Hepatocyte (in vitro differentiated cells): ENCODE results near the gene PIP4K2C. TPM values are rescaled to one million over a fixed set of nuclear protein-coding genes. Genes with fewer than 3 reads are reported as not detected.

Experiments
- DNase-seq: peaks from one replicate; pipeline ENCODE4 v3.0.0-alpha.2; 2016; ENCODE audit warnings: low spot score
- H2AFZ ChIP-seq: fragments of 200-600 bp; sonication (generic); 2 replicates; pipeline ENCODE4 v1.6.0; 2016; ENCODE audit warnings: antibody characterized with exemption, mild to moderate bottlenecking
- H3K27ac ChIP-seq: fragments of 200-600 bp; sonication (generic); 2 replicates; pipeline ENCODE4 v1.5.1; 2016; ENCODE audit warnings: mild to moderate bottlenecking
- H3K27me3 ChIP-seq: fragments of 200-600 bp; sonication (generic); 2 replicates; pipeline ENCODE4 v1.6.1; 2016
- H3K36me3 ChIP-seq: fragments of 200-600 bp; sonication (generic); replicated peaks from 2 replicates; pipeline ENCODE4 v1.5.1; 2016; ENCODE audit warnings: low read depth; ENCODE audit not compliant: insufficient read depth
- H3K4me1 ChIP-seq: fragments of 200-600 bp; sonication (generic); 2 replicates; pipeline ENCODE4 v1.5.1; 2016; ENCODE audit warnings: mild to moderate bottlenecking, moderate library complexity; ENCODE audit not compliant: insufficient read depth
- H3K4me2 ChIP-seq: fragments of 200-600 bp; sonication (generic); 2 replicates; pipeline ENCODE4 v1.6.0; 2016
- H3K4me3 ChIP-seq: fragments of 200-600 bp; sonication (generic); 2 replicates; pipeline ENCODE4 v1.5.1; 2016; ENCODE audit warnings: mild to moderate bottlenecking
- H3K79me2 ChIP-seq: fragments of 200-600 bp; sonication (generic); 2 replicates; pipeline ENCODE4 v1.6.0; 2017; ENCODE audit warnings: mild to moderate bottlenecking
- H3K9me2 ChIP-seq: fragments of 200-600 bp; sonication (generic); replicated peaks from 2 replicates; pipeline ENCODE4 v1.6.0; 2017; ENCODE audit warnings: mild to moderate bottlenecking; ENCODE audit not compliant: insufficient read depth
- H3K9me3 ChIP-seq: fragments of 200-600 bp; sonication (generic); 2 replicates; pipeline ENCODE4 v1.5.1; 2016; ENCODE audit warnings: low read depth, mild to moderate bottlenecking
- H4K20me1 ChIP-seq: fragments of 200-600 bp; sonication (generic); 2 replicates; pipeline ENCODE4 v1.6.0; 2016; ENCODE audit warnings: mild to moderate bottlenecking; ENCODE audit not compliant: insufficient read depth, poor library complexity, severe bottlenecking
- CTCF ChIP-seq: fragments of 200-600 bp; sonication (generic); IDR thresholded peaks from 2 replicates; pipeline ENCODE4 v1.5.1; 2016; ENCODE audit warnings: antibody characterized with exemption, mild to moderate bottlenecking; ENCODE audit not compliant: poor library complexity
- EZH2 ChIP-seq: fragments of 200-600 bp; sonication (generic); IDR thresholded peaks from 2 replicates; pipeline ENCODE4 v1.6.1; 2016; ENCODE audit warnings: antibody characterized with exemption, mild to moderate bottlenecking, borderline replicate concordance
- EZH2phosphoT487 ChIP-seq: fragments of 200-600 bp; sonication (generic); IDR thresholded peaks from one replicate; pipeline ENCODE4 v1.6.1; 2018; ENCODE audit warnings: antibody characterized with exemption, mild to moderate bottlenecking, low read depth, moderate library complexity; ENCODE audit not compliant: unreplicated experiment, severe bottlenecking
- WGBS: methylation state at CpG from one replicate; pipeline ENCODE4 v1.1.6; 2016; ENCODE audit warnings: low lambda C conversion rate; ENCODE audit errors: missing lambda C conversion rate; 5-methylcytosine and 5-hydroxymethylcytosine counted together
- polyA plus RNA-seq: library from polyadenylated mRNA; unstranded; fragments of >200 nt; fragmentation: Nextera tagmentation; extraction: Ambion mirVana; gene quantifications from 2 replicates; pipeline ENCODE4 v1.2.1, GENCODE V29; 2016
- total RNA-seq: library from RNA; depleted of rRNA; stranded (reverse); fragments of >200 nt; gene quantifications from 2 replicates; pipeline ENCODE4 v1.2.3, GENCODE V29; 2014

Gene PIP4K2C
- total and polyA plus RNA-seq, 2 experiments from 2014 or later, result 32.3 to 41.6 TPM

DNA sequence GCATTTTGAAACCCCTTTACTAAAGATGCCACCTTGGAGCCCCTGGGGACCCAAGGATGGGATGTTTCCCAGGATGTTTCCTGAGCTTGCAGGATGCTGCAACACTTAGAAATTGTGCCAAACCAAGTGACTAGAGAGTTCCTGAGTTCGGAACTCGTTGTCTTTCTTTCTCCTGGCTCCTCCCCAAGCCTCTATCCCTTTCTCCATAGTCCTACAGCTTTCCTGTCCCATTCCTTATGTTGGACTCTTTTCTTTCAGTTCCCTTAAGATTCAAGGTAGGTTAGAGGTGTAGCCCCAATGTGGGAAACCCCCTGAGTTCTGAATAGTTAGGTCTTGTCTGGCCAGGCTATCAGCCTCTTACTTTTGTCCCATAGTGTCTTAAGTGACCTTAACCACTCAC lies 42.5 kb upstream of the PIP4K2C start:
- Histone ChIP-seq H3K4me2 (no peak overlapping the region), H2AFZ (no peak overlapping the region), H3K27me3 (peaks cover 58% of the 10 kb centered on the region), H3K79me2 (peaks cover 31% of the 10 kb centered on the region), H3K27ac (no peak overlapping the region), H3K9me2 (no peaks in the 10 kb centered on the region), H3K4me1 (peaks cover 12% of the 10 kb centered on the region), H3K4me3 (no peak overlapping the region), H3K36me3 (no peaks in the 10 kb centered on the region), H3K9me3 (no peaks in the 10 kb centered on the region), H4K20me1 (peaks cover 7% of the 10 kb centered on the region)
- no peak for DNase-seq
- WGBS, result 62% methylated on average over 2 of the region's 2 CpGs
- TF ChIP-seq EZH2, result no peak
- TF ChIP-seq CTCF, result no peak
- no peak for TF ChIP-seq EZH2phosphoT487

GRCh38 chr12:57549203-57549908 lies 41.6 kb upstream of the PIP4K2C start:
- Histone ChIP-seq H3K27ac (no peak overlapping the region), H3K36me3 (no peaks in the 10 kb centered on the region), H3K4me3 (no peak overlapping the region), H4K20me1 (no peaks in the 10 kb centered on the region), H3K9me3 (no peaks in the 10 kb centered on the region), H2AFZ (no peak overlapping the region), H3K9me2 (no peaks in the 10 kb centered on the region), H3K27me3 (peaks cover 63% of the 10 kb centered on the region), H3K4me1 (peaks cover 12% of the 10 kb centered on the region), H3K79me2 (peaks cover 24% of the 10 kb centered on the region), H3K4me2 (peak overlapping the region; percentile 88)
- no peak for DNase-seq
- no peak for TF ChIP-seq CTCF
- TF ChIP-seq EZH2, result no peak
- no peak for TF ChIP-seq EZH2phosphoT487
- 46% methylated on average over 9 of the region's 13 CpGs for WGBS

DNA sequence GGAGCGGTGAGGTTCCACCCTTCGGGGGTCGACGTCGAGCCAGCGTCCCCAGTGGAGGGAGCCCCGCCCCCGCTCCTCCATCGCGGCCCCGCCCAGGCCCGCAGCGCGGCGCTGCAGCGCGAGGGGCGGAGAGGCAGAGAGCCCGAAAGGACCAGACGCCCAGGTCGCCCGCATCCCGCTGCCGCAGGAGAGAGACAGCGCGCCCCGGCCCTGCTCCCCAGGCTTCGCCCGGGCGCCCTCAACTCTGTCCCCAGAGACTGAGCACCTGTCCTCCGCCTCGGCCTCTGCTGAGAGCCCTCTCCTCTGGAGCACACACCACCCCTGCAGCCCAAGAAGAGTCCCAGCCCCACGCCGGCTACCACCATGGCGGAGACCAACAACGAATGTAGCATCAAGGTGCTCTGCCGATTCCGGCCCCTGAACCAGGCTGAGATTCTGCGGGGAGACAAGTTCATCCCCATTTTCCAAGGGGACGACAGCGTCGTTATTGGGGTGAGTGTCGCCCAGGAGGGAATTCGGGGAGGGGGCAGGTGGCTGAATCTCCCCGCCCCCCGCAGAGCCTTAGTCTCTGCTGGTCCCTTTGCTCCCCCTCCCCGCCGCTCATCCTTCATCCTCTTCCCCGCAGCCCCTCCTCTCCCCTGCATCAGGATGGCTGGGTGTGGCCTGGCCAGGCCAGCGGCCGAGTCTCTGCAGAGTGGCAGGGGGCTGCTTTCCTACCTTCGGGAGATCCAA lies 40.9 kb upstream of the PIP4K2C start, which contains the start of gene KIF5A:
Gene KIF5A (plus strand): TSS at position 136 of the 732 bp plus-strand sequence. CDS start 228 bp downstream, at position 364.
- Histone ChIP-seq H3K27ac (no peak within 1 kb of the TSS), H4K20me1 (no peaks in the 10 kb centered on the region), H3K4me1 (peaks cover 12% of the 10 kb centered on the region), H3K36me3 (no peaks in the 10 kb centered on the region), H3K4me3 (no peak within 1 kb of the TSS), H3K4me2 (peak within 1 kb of the TSS; percentile 88), H3K9me3 (no peaks in the 10 kb centered on the region), H3K9me2 (no peaks in the 10 kb centered on the region), H3K79me2 (peaks cover 17% of the 10 kb centered on the region), H2AFZ (no peak within 1 kb of the TSS), H3K27me3 (peaks cover 69% of the 10 kb centered on the region)
- peak; percentile 61 for DNase-seq
- TF ChIP-seq CTCF, result peak; percentile 13
- peak; percentile 74 for TF ChIP-seq EZH2
- TF ChIP-seq EZH2phosphoT487, result no peak
- WGBS, result 2% methylated on average over 21 of the region's 52 CpGs
